Heart left ventricle (tissue), 16 donors: Measurements from ENCODE around the gene STK4. TPM values are rescaled to one million over a fixed set of nuclear protein-coding genes. Genes with fewer than 3 reads are reported as not detected.

Source experiments
- ATAC-seq, 4 donors: fragments of 200-7000 bp; cut with Tn5 transposase; one replicate each; pipeline ENCODE4 v1.9.1; 2020 to 2022; ENCODE audit warnings: moderate library complexity in 4 of 4, mild to moderate bottlenecking in 3 of 4, moderate number of reproducible peaks in 1 of 4
- DNase-seq, 5 donors: peaks; one replicate each; pipeline ENCODE4 v3.0.0-alpha.2; 2020
- H3K27ac ChIP-seq, 12 donors: fragments of 200-600 bp; sonication (generic) in 4 of 12; one replicate each; pipeline versions ENCODE4 v1.5.0 to v1.8.0; 2016 to 2022; ENCODE audit warnings: mild to moderate bottlenecking in 2 of 12
- H3K27me3 ChIP-seq, 9 donors: fragments of 200-600 bp; sonication (generic) in 2 of 9; one replicate each; pipeline versions ENCODE4 v1.5.1 to v1.8.0; 2016 to 2022; ENCODE audit warnings: mild to moderate bottlenecking in 3 of 9
- H3K36me3 ChIP-seq, 9 donors: fragments of 200-600 bp; sonication (generic) in 2 of 9; one replicate each; pipeline versions ENCODE4 v1.5.0 to v1.8.0; 2018 to 2022; ENCODE audit warnings: mild to moderate bottlenecking in 2 of 9
- H3K4me1 ChIP-seq, 12 donors: fragments of 200-600 bp; sonication (generic) in 4 of 12; one replicate each; pipeline versions ENCODE4 v1.5.0 to v1.8.0; 2016 to 2022; ENCODE audit warnings: mild to moderate bottlenecking in 3 of 12
- H3K4me3 ChIP-seq, 12 donors: fragments of 200-600 bp; sonication (generic) in 4 of 12; one replicate each; pipeline versions ENCODE4 v1.5.0 to v1.8.0; 2017 to 2022; ENCODE audit warnings: mild to moderate bottlenecking in 9 of 12, moderate library complexity in 4 of 12
- H3K9me3 ChIP-seq, 12 donors: fragments of 200-600 bp; sonication (generic) in 4 of 12; one replicate each; pipeline versions ENCODE4 v1.5.0 to v1.8.0; 2016 to 2022; ENCODE audit warnings: mild to moderate bottlenecking in 1 of 12
- CTCF ChIP-seq, 12 donors: fragments of 200-600 bp; sonication (generic) in 4 of 12; IDR thresholded peaks; one replicate each; pipeline versions ENCODE4 v1.5.0 to v1.8.0; 2018 to 2022; ENCODE audit warnings: antibody characterized with exemption in 12 of 12, mild to moderate bottlenecking in 5 of 12
- POLR2A ChIP-seq, 2 donors: fragments of 450-650 bp; IDR thresholded peaks; one replicate each; pipeline ENCODE4 v1.6.1; 2017; ENCODE audit warnings: antibody characterized with exemption in 2 of 2, mild to moderate bottlenecking in 2 of 2, moderate library complexity in 2 of 2
- WGBS, 4 donors: extraction: QIAGEN DNeasy Blood & Tissue Kit in 2 of 4; methylation state at CpG; one replicate each; pipeline versions ENCODE4 v1.1.5 to v1.1.7; 2013 to 2018; 5-methylcytosine and 5-hydroxymethylcytosine counted together
- intact Hi-C, 10 donors: fragments of 100-400 bp; cut with DNase I; formaldehyde crosslinking; loops; one replicate each; pipeline versions ENCODE4 v1.11.1 to v1.14.2; 2022
- polyA plus RNA-seq, 2 donors: library from polyadenylated mRNA; stranded (reverse); fragments of 200-250 nt; gene quantifications; one replicate each; pipeline ENCODE4 v1.2.3, GENCODE V29; 2013
- total RNA-seq, 9 donors: library from RNA; depleted of rRNA in 2 of 9; stranded (reverse); fragments of >200 nt in 2 of 9; fragmentation: NEBNext Ultra II Directional in 3 of 9; extraction: Animal tissue kit (Norgen Biotek cat#: 25700) in 3 of 9; gene quantifications; one replicate each; pipeline versions ENCODE4 v1.1.0 to v1.2.4, GENCODE V29; 2016 to 2023
- donor health status: ischemic (EF 13 %, LVEDD 7.1; RV severe dilation, severe dysfunction).
- donor health status: healthy with polysubstance abuse.
- donor health status: DM: no; HTN: yes; CAD: no.
- donor health status: DM: no; HTN: no; CAD: no.
- donor health status: ischemic (EF 25% LVEDD 6.9; RV normal size, moderate dysfunction).
- donor health status: ischemic (EF 25% LVEDD 5.7; RV mildly dilated, moderate dysfunction).
- donor health status: healthy.
- donor health status: DM: yes; HTN: yes; CAD: no.
- donor health status: ischemic (EF 35%, LVEDD 5.7; RV mildly dilated, moderate dysfunction).
- donor health status: nonischemic (EF 11% LVEDD 7.7; RV severe dilation, severe dysfunction).
- donor health status: DM: yes; HTN: yes; CAD: no.
- donor health status: PGD.
- donor health status: ischemic (EF 29% LVEDD 5.4; RV normal size, mild dysfunction).
- donor health status: nonischemic (EF 23%, LVEDD 6.1; RV moderate dilation, normal function).

The STK4 gene
- total and polyA plus RNA-seq, 11 donors: 3.2 to 25.3 (median 9.3) TPM

DNA sequence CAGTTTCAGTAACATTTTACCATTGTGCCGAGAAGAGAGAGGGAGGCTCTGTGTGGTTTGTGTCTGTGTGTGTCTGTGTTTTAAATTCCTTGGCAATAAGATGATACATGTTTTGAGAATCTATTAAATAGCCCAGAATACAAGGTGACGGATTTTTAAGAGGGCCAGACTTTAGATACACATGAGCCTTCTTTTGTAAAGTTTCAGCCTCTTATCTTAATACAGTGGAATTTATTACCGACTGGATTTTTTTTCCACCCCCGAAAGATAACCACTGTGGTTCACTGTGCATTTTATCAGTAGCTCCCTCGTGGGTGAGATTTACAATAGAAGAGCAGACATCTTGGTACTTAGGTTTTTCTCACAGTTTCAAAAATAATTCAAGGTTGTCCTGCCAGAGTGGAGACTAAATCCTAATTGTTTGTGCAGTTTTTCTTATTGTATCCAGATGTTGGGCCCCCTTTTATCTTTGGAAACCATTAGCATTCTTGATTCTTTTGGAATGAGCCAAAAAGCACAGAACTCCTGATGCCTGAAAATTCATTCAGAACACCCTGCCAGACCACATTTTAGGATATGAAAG, 49.9 kb downstream of the STK4 start:
- DNase-seq (no peak), ATAC-seq (peak in 2 of 4 donors; percentile 33 to 40)
- 35 to 41% (median 39%) methylated on average over 5 of the region's 5 CpGs for WGBS, 4 donors
- H3K9me3 ChIP-seq: no peaks in the 10 kb centered on the region
- intact Hi-C loops: loop anchor here in 4 of 10 donors (5.0 to 10.0 kb wide), 4 partner anchors 276 to 756 kb away; partner anchors contain the start of genes MATN4 (in 1 of the 4) and RBPJL (in 1 of the 4)
- H3K4me3 ChIP-seq: no peak overlapping the region
- H3K4me1 ChIP-seq: peaks cover 0 to 52% (median 33%) of the 10 kb centered on the region in 12 donors
- H3K27me3 ChIP-seq: no peaks in the 10 kb centered on the region
- H3K27ac ChIP-seq: peak overlapping the region in 7 of 12 donors; percentile 2 to 64 (median 13)
- no peak for TF ChIP-seq POLR2A (IDR thresholded peaks at IDR 0.05)
- TF ChIP-seq CTCF (IDR thresholded peaks at IDR 0.05): no peak
- H3K36me3 ChIP-seq: peaks cover 0 to 67% (median 0%) of the 10 kb centered on the region in 9 donors

GRCh38 chr20:45017281-45017680, 51.0 kb downstream of the STK4 start:
- DNase-seq: no peak
- Histone ChIP-seq H3K4me3 (no peak overlapping the region), H3K27ac (no peak overlapping the region), H3K36me3 (peaks cover 0 to 75% (median 0%) of the 10 kb centered on the region in 9 donors), H3K9me3 (no peaks in the 10 kb centered on the region), H3K27me3 (no peaks in the 10 kb centered on the region), H3K4me1 (peaks cover 0 to 57% (median 33%) of the 10 kb centered on the region in 12 donors)
- intact Hi-C loops: loop anchor here in 4 of 10 donors (5.0 to 10.0 kb wide), 4 partner anchors 275 to 755 kb away; partner anchors contain the start of genes MATN4 (in 1 of the 4) and RBPJL (in 1 of the 4)
- WGBS, 4 donors: 84 to 96% (median 89%) methylated on average over 5 of the region's 5 CpGs
- TF ChIP-seq POLR2A (IDR thresholded peaks at IDR 0.05) (no peak), CTCF (IDR thresholded peaks at IDR 0.05) (no peak)
- ATAC-seq: no peak

DNA sequence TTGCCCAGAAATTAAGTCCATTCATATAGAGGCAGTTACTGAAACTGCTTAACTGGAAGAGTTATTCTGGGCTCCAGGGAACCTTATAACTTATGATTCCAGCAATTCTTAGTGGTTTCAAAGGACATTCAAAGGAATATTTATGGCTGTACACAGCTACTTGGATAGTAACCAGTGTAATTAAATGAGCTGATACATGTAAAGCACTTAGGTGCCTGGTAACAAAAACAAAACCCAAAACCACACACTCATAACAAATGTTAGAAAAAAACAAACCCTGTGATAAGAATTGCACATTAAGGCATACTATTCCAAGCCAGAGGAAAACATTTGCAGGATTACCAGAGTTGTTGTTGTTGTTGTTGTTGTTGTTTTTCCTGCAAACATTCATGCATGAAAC, 51.5 kb downstream of the STK4 start:
- Histone ChIP-seq H3K27me3 (no peaks in the 10 kb centered on the region), H3K4me3 (no peak overlapping the region), H3K27ac (no peak overlapping the region), H3K36me3 (peaks cover 0 to 74% (median 0%) of the 10 kb centered on the region in 9 donors), H3K4me1 (peaks cover 0 to 57% (median 33%) of the 10 kb centered on the region in 12 donors), H3K9me3 (no peaks in the 10 kb centered on the region)
- DNase-seq: no peak
- TF ChIP-seq CTCF (IDR thresholded peaks at IDR 0.05): no peak
- TF ChIP-seq POLR2A (IDR thresholded peaks at IDR 0.05): no peak
- intact Hi-C loops: loop anchor here in 4 of 10 donors (5.0 to 10.0 kb wide), 4 partner anchors 274 to 754 kb away; partner anchors contain the start of genes MATN4 (in 1 of the 4) and RBPJL (in 1 of the 4)
- ATAC-seq: peak in 3 of 4 donors; percentile 21 to 60 (median 33)

DNA sequence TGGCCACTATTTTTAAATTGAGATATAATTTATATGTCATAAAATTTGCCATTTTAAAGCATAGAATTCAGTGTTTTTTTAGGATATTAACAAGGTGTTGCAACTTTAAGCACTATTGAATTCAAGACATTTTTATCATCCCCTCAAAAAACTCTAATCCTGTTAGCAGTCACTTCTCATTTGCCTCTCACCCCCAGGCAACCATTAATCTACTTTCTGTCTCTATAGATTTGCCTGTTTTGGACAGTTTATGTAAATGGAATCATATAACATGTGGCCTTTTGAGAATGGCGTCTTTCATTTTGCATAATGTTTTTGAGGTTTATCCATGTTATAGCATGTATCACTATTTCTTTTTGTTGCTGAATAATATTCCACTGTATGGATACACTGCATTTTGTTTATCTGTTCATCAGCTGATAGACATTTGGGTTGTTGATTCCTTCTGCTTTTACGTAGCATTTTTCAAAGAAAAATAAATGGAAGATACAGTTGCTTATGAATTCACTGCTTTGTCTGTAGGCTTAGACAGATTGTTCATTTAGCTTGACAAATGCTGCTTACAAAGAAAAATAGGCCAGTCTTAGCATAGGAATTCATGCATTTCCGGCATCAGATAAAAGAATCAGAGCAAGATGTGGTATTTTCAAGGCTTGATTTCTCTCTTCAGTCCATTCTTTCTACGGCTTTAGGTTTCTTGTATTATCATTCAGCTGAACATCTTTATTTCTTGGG, 52.9 kb downstream of the STK4 start:
- Histone ChIP-seq H3K9me3 (no peaks in the 10 kb centered on the region), H3K27me3 (no peaks in the 10 kb centered on the region), H3K27ac (peak overlapping the region in 1 of 12 donors; percentile 15), H3K36me3 (peaks cover 0 to 74% (median 6%) of the 10 kb centered on the region in 9 donors), H3K4me1 (peaks cover 0 to 57% (median 30%) of the 10 kb centered on the region in 12 donors), H3K4me3 (no peak overlapping the region)
- intact Hi-C loops: loop anchor here in 5 of 10 donors (1.0 to 10.0 kb wide), 5 partner anchors 34 to 753 kb away; partner anchors contain the start of genes MATN4 (in 1 of the 5) and RBPJL (in 1 of the 5)
- WGBS, 4 donors: 83 to 90% (median 89%) methylated on average over 4 of the region's 4 CpGs
- DNase-seq: no peak
- no peak for ATAC-seq
- TF ChIP-seq POLR2A (IDR thresholded peaks at IDR 0.05) (no peak), CTCF (IDR thresholded peaks at IDR 0.05) (no peak)
